ENCODE measurements around the gene DGKB.
"Not testable (repeated sequence)": the region's sequence is repeated elsewhere in the genome, so short reads cannot be mapped to it uniquely, and the experiment has no call there.

Gene DGKB

DNA sequence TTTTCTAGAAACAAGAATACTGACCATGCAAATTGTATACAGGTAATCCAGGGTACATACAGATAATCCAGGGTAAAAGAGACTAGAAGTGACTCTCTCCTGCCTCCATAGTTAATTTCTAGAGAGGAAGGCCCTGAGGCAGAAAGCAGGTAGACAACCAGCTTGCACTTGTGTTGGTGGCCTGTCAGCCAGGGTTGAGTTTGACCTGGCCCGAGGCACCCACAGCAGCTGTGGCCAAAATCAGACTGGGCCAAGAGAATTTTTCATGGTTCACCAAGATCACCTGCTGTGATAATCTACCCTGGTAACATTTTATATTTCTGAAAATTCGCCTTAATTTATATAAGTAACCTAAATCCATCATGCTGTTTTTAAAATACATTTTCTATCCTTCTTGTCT lies 526.6 kb downstream of the DGKB start:
- no peak for DNase-seq

DNA sequence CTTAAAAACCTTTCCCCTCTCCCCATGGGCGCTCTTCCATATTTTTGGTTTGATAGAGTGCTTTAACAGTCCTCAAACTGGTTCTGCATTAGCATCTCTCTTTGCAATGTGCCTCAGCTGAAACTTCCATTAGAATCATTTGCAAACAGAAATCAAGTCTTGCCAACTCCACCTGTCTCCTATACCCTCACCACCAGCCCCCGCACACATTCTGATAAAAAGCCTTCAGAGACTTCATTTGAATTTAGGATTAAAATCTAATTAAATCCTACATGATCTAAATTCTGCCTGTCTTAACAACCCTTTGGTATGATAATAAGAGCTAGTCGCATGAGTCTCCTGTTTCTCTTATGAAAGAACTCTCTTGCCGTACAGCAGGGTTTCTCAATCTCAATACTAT lies 528.2 kb downstream of the DGKB start:
- no peak for DNase-seq

DNA sequence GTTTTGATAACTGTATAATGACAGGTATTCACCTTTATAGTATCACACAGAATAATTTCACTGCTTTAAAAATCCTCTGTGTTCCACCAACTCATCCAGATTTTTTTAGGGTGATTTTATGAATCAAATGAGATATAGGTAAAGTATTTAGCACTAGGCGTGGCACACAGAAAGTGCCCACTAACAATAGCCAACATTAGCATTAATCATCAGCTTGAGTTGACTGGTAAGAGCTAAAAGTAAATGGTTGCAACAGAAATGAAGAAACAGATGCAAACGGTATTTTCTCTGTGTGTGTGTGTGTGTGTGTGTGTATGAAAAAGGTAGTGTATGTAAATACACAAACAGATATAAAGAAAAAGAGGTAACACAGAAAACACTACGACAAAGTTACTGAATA lies 534.3 kb downstream of the DGKB start:
- no peak for DNase-seq

DNA sequence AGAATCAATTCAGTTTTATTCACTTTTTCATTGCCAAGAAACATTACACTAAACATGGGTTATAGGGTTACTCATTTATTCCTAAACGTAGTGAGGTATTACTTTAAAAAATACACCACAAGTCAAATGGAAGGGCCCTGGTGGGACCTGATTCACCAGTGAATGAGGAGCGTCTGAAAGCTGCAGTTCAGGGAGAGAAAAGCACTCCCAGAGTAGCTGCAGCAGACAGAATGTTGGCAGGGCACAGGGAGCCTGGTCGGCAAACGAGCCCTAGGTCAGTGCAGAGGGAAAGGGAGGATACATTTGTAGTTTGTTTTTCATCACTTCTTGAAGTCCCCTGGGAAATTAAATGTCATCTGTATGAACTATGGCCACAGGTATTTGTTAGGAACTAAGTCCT lies 551.4 kb downstream of the DGKB start:
- no peak for DNase-seq

DNA sequence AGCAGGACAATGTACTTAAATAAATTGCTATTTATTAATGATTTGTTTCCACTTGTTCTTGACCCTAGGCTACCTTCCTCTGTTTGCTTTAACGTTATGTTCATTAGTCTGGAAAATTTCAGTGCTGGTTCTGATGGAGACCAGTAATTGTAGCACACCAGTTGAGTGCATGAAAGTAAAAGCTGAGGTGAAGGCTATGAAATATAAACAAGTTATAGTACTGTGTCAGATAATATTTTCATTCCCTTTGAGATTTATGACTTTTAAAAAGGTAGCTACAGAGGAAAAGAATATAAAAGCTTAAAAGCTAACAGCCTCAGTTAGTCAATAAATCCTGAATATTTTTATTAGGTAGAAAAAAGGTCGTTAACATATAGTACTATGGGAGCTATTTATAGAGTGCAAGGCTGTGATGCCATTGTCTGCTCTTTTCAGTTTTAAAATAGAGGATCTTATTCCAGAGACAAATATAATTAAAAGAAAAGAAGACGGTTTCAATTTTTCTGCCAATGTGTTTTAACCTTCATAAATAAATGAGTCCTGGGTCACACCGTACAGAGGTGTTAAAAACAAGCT lies 561.3 kb downstream of the DGKB start:
- DNase-seq: no peak

DNA sequence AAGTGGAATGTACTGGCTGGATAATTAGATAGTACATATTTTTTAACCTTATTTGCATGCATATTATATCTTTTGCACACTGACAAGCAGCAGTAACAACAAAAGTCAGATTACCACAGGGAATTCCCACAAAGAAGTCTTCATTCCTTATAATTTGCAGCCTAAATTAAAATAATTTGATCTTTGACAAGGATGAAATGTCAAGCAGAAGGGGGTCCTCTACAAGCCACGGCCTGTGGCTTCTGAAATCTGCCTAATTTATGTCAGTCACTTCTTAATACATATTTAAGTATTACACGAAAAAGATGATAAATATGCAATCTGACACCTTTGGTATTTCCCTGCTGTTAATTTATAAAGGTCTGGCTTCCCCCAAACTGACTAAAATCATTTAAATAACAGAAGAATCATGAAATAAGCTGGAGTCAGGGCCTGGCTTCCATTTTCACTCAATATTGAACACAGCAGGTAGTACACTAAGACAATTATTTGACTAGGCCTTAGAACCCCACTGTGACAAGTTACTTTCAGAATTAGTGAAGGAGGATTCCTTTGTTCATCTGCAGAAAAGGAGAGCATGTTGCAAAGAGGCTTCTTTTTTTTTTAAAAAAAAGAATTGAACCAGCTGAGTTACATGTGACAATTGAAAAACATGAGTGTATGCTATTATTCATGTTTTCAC lies 562.0 kb downstream of the DGKB start:
- DNase-seq: no peak

DNA sequence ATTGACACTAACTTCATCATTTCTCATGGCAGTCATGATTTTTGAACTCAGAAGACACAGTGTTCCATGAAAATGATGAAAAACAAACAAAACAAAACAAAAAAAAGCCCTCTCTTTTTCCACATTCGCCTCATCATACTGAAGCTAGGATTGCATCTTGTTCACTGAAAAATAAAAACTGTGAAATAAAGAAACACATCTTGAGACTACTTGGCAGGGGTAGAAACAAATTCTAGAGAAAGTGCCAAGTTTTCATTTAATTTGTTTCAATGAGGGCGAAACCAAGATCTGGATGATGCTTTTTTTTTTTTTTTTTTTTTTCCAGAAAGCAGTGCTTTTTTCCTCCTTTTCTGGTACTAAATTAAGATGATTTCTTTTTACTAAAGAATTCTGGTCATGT lies 562.7 kb downstream of the DGKB start:
- DNase-seq: no peak

DNA sequence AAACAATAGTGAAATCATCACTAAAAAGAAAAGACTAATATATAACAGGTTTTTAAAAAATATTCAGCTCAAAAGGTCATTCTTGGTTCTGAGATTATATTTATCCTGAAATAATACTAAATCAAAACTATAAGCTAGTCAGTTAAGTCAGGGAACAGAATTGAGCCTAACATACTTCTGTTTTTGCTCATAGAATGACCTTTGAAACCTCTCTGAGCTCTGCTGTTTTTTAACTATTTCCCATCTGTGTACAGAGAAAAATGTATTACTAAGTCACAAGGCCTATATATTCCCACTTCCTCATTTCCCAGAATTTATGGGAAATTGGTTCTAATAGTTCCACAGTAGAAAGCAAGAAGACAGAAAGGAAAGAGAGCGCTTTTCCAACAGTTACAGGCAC lies 566.3 kb downstream of the DGKB start:
- no peak for DNase-seq

DNA sequence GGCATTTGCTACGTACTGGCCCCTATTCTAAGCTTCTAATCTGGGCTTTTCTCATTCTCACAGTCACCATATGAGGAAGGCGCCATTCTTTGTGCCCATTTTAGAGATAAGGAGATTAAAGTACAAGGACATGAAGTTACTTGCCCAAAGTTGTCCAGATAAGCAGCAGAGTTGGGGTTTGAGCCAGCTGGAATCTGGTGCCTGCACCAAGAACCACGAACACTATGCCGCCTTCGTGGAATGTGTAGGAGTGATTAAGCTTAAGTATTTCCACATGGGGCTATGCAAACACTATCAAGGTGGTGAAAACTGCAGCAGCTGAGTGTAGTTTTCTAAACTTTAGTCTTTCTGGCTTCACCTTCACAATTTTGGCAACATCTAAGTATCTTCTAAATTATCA lies 570.4 kb downstream of the DGKB start:
- no peak for DNase-seq

DNA sequence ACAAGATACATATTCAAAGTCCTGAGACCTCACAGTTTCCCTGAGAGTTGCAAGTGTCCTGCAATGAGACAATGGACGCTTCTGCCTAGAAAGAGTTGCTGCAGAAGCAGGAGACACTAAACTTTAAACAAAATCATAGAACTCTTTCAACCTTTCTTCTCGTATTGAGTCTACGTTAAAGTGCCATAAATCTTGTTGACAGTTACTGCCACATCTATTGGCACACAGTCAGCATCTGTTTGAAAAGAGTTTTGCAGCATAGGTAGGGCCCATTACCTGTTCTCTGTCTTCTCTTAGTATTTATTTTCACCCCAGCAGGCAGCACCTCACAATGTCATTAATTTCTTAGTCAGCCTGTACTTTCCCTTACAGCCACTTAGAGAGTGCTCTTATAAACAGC lies 577.8 kb downstream of the DGKB start:
- no peak for DNase-seq

DNA sequence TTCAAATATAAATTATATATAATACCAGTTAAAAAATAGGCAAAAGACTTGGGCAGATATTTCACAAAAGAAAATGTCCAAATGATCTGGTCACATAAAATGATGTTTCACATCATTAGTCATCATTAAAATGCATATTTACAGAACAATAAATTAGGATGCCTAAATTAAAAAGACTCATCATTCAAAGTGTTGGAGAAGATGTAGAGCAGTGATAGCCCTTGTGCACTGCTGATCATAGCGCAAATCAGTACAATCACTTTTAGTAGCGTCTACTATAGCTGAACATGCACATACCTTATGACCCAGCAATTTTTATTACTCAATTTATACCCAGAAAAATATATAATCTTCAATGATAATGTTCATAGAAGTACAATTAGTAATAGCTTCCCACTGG lies 579.8 kb downstream of the DGKB start:
- DNase-seq: no peak

DNA sequence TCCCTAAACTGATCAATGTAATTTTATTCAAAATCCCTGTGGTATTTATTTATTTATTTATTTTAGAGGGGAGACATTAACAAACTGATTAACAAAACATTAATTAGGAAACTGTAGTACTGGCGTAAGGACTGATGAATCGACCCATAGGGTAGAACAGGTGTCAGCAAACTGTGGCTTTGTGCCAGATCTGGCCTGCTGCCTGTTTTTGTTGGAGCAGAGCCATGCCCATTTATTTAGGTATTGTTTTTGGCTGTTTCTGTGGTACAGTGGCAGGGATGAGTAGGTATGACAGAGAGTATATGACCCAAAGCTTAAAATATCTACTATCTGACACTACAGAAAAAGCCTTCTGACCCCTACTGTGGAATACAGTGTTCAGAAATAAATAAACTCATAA lies 580.6 kb downstream of the DGKB start:
- DNase-seq: no peak

DNA sequence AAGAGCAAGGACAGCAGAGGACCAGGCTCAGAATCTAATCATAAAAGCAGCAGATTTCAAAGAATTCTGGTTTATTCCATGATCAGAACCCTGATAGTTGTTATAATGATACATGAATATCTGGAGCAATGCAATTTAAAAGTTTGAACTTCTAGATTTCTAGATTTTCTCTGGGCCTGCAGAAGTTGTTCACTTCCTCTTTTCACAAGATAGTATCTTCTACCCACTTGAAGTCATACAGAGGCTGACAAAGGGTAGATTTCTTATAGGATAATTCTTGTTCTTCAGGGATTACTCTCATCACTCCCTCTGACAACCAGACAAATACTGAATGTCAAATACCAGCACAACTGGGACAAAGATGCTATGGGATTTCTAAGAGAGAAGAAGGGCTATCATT lies 593.1 kb downstream of the DGKB start:
- no peak for DNase-seq

DNA sequence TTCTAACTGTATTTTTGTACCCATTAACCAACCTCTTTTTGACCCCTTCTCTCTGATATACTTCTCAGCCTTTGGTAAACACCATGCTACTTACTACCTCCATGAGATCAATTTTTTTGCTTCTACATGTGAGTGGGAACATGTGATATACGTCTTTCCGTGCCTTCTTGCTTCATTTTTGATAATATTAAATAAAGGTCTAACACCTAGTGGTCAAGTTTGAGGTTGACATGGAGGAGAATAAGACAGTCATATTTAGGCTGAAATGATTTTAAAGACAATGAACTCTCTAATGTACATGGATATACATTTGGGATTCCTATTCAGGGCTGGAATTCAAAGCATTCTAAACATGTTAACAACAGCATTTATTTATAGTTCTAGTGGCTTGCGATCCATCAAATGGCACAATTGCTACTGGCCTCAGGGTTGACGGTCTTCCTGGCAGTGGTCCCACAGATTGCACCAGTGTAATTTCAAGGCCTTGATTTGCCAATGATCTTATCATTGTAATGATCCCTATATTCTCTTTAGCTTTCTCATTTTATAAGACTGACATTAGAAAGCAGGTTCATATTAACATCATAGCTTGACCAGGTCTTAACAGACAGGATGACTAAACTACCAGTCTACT lies 597.2 kb downstream of the DGKB start:
- DNase-seq: no peak

DNA sequence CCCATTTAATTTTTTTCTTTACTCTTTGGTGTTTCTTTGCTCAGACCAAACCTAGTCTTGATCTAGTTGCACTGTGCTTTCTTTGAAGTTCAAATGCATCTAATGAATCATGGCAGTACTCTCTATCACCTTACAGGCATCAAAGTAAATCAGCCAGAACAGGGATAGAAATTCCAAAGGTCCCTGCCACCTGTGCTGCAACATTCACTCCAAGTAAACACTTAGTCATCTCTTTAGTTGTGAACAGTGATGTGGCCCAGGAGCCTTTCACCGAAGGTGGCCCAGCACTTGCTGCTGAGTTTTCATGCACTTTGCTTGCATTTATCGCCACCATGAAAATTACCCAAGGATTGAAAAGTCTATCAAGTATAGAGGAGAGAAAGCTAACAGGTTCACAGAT lies 599.0 kb downstream of the DGKB start:
- no peak for DNase-seq

DNA sequence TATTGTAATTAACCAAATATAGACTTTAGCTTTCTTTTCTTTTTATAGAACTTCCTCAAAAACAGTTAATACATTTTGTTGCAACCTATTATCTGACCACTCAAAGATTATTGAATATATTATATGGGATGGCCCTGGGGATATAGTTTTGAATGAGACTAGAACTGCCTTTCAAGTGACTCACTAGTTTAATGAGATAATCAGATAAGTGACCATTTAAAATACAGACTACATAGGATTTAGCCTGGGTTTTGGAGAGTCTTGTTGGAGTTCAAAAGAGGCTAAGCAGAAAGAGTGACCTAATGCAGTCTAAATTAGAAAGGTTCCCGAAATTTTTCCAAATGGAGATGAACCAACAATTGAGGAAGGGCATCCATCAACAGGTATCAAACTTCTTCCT lies 607.9 kb downstream of the DGKB start:
- no peak for DNase-seq

DNA sequence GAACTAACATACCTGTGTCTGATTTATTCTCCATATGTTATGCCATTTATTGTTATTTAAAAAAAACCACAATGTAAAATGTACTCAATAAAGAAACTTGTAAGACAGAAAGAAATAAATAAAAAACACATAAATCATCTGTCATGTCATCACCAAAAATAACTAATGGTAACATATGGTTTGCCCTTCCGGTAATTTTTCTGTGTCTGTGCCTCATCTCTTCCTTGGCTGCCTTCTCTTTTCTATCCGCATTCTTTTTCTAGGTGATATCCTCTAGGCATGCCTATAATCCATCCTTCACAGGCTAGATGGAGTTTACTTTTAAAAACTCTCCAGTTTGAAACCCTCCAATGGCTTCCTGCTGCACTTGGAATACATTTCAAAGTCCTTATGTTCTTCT lies 609.1 kb downstream of the DGKB start:
- no peak for DNase-seq

DNA sequence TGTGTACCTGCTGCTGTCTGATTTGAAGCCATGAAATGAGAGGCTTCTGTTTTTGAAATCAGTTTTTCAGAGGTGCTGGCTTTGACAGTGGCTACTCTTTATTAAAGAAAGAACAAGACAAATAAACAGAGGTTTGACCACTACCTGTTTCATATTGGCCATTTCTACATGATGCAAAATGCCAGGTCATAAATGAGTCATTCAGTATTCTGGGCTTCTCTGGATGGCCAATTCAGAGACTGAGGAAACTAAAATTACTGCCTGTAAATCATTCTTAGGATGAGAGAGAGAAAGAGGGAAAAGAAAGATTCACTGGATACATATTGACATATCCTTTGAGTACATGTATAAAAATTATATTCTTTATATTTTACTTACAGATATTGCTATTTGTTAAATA lies 609.8 kb downstream of the DGKB start:
- no peak for DNase-seq

DNA sequence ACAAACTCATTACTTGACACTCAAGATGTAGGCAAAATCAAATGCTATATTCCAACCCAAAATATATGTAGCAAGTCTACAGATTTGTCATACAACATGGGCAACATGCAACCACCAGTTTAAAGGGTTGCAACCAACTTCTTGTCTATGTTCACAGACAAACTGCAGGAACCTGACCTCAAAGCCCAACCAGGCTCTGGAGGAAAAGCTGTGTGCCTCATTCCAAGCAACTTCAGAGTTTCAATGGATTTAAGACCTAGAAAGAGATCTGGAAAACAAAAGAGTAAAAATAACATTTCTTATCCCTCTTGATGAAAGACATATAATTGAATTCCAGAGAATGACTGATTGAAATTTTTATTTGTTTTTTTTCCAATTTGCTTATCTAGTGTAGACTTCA lies 612.6 kb downstream of the DGKB start:
- no peak for DNase-seq

DNA sequence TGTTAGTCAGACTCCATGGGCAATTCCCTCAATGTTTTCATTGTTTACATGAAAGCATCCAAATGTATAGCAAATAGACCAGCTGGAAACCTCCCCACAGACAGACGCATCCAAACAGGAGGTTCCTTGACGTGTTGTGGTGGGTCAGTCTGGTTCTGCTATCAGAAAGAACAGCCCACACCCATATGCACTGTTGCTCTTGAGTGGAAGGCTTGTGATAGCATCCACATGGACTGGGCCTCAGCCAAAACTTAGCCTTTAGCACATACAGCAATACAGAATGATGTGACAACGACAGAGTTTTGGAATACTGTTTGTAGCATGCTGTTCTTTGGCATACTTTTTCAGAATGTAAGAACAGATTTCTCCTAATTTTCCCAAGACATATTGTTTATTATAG lies 613.9 kb downstream of the DGKB start:
- DNase-seq: no peak

DNA sequence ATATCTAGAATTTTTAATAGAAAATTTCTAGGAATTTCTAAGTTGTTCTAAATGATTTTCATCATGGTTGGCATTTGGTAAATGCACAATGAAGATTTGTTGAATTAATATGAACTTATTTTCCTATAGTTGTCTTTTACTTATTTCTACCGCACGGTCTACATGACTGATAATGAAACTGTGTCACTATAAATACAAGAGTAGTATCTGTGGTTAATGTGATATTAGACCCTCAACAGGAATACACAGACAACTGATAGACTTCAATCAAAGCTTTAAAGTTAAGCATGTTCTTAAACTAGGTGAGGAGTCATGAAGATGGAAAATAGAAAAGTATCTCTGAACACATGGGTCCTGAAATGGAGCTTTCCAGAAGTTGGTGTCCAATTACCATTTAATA lies 615.2 kb downstream of the DGKB start:
- DNase-seq: no peak

DNA sequence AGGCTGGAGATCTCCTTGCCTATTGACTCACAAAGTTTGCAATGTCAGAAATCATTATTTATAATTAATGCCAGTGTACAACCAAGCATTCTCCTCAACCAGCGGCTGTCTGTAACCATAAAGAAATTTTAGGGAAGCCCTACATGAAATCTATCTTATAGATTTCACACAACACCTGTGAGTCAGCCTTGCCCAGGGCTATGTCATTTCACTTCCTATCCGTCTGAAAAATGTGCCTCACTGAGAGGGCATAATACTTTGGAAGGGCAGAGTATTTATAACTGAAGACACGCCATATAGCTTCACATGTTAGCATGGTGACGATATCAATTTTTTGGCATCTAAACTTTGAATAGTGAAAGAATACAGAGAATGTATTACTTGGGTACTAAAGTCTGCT lies 616.5 kb downstream of the DGKB start:
- DNase-seq: no peak

DNA sequence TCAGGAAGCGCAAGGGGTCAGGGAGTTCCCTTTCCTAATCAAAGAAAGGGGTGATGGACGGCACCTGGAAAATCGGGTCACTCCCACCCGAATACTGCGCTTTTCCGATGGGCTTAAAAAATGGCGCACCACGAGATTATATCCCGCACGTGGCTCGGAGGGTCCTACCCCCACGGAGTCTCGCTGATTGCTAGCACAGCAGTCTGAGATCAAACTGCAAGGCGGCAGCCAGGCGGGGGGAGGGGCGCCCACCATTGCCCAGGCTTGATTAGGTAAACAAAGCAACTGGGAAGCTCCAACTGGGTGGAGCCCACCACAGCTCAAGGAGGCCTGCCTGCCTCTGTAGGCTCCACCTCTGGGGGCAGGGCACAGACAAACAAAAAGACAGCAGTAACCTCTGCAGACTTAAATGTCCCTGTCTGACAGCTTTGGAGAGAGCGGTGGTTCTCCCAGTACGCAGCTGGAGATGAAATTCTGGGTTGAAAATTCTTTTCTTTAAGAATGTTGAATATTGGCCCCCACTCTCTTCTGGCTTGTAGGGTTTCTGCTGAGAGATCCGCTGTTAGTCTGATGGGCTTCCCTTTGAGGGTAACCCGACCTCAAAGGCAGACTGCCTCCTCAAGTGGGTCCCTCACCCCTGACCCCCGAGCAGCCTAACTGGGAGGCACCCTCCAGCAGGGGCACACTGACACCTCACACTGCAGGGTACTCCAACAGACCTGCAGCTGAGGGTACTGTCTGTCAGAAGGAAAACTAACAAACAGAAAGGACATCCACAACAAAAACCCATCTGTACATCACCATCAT lies 623.3 kb downstream of the DGKB start:
- not testable (repeated sequence) for DNase-seq

DNA sequence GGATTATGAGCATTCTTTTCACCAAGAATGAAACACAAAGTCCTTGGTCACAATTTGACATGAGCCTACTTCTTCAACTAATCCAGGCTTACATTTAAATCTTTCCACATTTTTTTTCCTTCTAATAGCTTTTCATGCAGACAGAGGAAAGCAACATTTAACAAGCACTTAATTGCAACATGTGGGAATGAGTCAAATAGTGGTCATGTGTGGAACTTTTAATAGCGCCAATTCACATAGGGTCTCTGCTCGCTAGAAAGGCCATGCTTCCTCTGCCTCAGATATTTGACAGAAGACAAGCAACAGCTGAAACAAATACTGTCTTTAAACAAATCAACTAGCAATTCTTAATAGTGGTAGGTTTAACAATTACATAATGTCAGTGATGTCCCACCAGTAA lies 627.2 kb downstream of the DGKB start:
- DNase-seq: no peak

Measured in GOT3 (cell line).